Measurements from ENCODE around the gene ATP10A. TPM values are rescaled to one million over a fixed set of nuclear protein-coding genes. Genes with fewer than 3 reads are reported as not detected.

Gene ATP10A
- total and polyA plus RNA-seq, 11 donors, result 0.53 to 3.3 (median 1.0) TPM

- intact Hi-C loops (cut with DNase I), result no loop called here
- Histone ChIP-seq H3K4me3 (no peak overlapping the region), H3K9me3 (no peaks in the 10 kb centered on the region), H3K27me3 (no peaks in the 10 kb centered on the region), H3K36me3 (peaks cover 0 to 2% (median 0%) of the 10 kb centered on the region in 9 donors), H3K4me1 (peaks cover 0 to 53% (median 16%) of the 10 kb centered on the region in 12 donors), H3K27ac (peak overlapping the region in 1 of 12 donors; percentile 24)
- WGBS, 4 donors, result 56 to 60% (median 59%) methylated on average over 7 to 9 of the region's 9 CpGs
- TF ChIP-seq CTCF (IDR thresholded peaks at IDR 0.05) (no peak), POLR2A (IDR thresholded peaks at IDR 0.05) (no peak)
- peak in 1 of 4 donors; percentile 5 for ATAC-seq
- no peak for DNase-seq
Measured at GRCh38 chr15:25785641-25786025, 77.5 kb downstream of the ATP10A start.

DNA sequence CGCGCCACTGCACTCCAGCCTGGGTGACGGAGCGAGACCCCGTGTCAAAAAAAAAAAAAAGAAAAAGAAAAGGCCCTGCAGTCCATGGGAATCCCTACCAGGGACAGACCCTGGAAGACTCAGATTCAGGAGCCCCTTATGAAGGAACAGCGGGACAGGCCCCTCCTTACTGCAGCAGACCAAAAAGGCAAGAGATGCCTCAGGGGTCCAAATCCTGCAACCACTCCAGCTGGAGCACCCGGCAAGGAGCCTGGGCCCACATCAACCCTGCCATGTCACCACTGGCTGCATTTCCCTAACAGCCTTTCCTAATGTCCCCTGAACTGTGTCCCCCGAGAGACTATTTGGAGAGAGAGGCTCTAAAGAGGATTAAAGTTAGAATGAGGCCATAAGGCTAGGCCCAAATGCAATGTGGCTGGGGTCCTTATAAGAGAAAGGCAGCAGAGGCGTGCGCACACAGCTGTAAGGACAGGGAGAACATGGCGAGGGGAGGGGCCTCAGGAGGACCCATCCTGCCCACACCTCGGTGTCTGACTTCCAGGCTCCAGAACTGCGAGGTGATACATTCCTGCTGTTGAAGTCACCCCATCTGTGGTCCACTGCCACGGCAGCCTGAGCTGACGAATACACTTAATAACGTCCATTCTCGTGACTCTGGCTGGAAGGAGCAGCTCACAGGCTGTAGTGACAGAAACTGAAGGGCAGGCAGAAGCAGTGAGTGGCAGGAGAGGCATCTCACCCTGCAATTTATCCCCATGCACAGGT is 78.1 kb downstream of the ATP10A start:
- ATAC-seq, result peak in 3 of 4 donors; percentile 16 to 57 (median 52)
- Histone ChIP-seq H3K9me3 (no peaks in the 10 kb centered on the region), H3K4me1 (peaks cover 0 to 51% (median 15%) of the 10 kb centered on the region in 12 donors), H3K4me3 (no peak overlapping the region), H3K27ac (peak overlapping the region in 2 of 12 donors; percentile 5 to 24), H3K27me3 (no peaks in the 10 kb centered on the region), H3K36me3 (peaks cover 0 to 3% (median 0%) of the 10 kb centered on the region in 9 donors)
- DNase-seq, result peak in 1 of 5 donors; percentile 63
- WGBS, 4 donors, result 70 to 80% (median 76%) methylated on average over 17 of the region's 17 CpGs
- intact Hi-C loops (cut with DNase I), result no loop called here
- TF ChIP-seq POLR2A (IDR thresholded peaks at IDR 0.05), result no peak
- TF ChIP-seq CTCF (IDR thresholded peaks at IDR 0.05), result no peak

GRCh38 chr15:25783607-25784540 is 79.3 kb downstream of the ATP10A start:
- WGBS, 4 donors, result 66 to 75% (median 70%) methylated on average over 18 to 19 of the region's 19 CpGs
- ATAC-seq (no peak), DNase-seq (no peak)
- no peak overlapping the region for H3K4me3 ChIP-seq
- H3K4me1 ChIP-seq, result peaks cover 0 to 44% (median 13%) of the 10 kb centered on the region in 12 donors
- TF ChIP-seq CTCF (IDR thresholded peaks at IDR 0.05) (peak in 6 of 12 donors; percentile 20 to 28 (median 24)), POLR2A (IDR thresholded peaks at IDR 0.05) (no peak)
- H3K36me3 ChIP-seq, result peaks cover 0 to 3% (median 0%) of the 10 kb centered on the region in 9 donors
- peak overlapping the region in 1 of 12 donors; percentile 13 for H3K27ac ChIP-seq
- no peaks in the 10 kb centered on the region for H3K27me3 ChIP-seq
- intact Hi-C loops (cut with DNase I), result no loop called here
- no peaks in the 10 kb centered on the region for H3K9me3 ChIP-seq

DNA sequence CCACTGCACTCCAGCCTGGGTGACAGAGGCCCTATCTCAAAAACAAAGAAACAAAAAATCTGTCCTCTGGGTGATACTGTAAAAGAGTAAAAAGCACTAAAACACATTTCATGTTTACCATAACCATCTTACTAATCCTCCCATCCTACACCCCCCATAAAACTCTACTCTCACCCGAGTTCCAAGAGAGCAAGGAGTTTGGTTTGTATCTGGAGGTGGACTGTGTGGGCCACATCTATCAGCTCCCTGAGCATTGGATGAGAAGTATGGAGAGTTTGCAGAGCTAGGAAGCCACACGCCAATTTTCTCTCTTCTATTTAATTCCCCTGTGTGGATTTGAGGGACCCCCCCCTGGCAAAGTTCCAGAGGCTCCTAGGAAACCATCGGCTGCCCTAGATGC is 80.0 kb downstream of the ATP10A start:
- Histone ChIP-seq H3K4me1 (peaks cover 0 to 37% (median 12%) of the 10 kb centered on the region in 12 donors), H3K4me3 (no peak overlapping the region), H3K9me3 (no peaks in the 10 kb centered on the region), H3K27me3 (no peaks in the 10 kb centered on the region), H3K36me3 (peaks cover 0 to 3% (median 0%) of the 10 kb centered on the region in 9 donors), H3K27ac (no peak overlapping the region)
- TF ChIP-seq CTCF (IDR thresholded peaks at IDR 0.05) (no peak), POLR2A (IDR thresholded peaks at IDR 0.05) (no peak)
- intact Hi-C loops (cut with DNase I), result no loop called here
- ATAC-seq (no peak), DNase-seq (no peak)
- 71 to 86% (median 78%) methylated on average over 3 of the region's 3 CpGs for WGBS, 4 donors

Measured in heart left ventricle (tissue), 16 donors.